ENCODE measurements around the gene KCTD2.

- TF ChIP-seq JUN (IDR thresholded peaks at IDR 0.05) (no peak), TP53 (CRISPR knock-in tag; IDR thresholded peaks at IDR 0.05) (no peak), CTCF (IDR thresholded peaks at IDR 0.05) (no peak), RFX5 (IDR thresholded peaks at IDR 0.05) (no peak)
Observed at GRCh38 chr17:75064867-75065561, 18.0 kb downstream of the KCTD2 start.
